GM23338 (cell line): ENCODE measurements around the gene CYSRT1. TPM values are rescaled to one million over a fixed set of nuclear protein-coding genes. Genes with fewer than 3 reads are reported as not detected.

Source experiments
- ATAC-seq: fragments of 200-7000 bp; cut with Tn5 transposase; 3 replicates; pipeline ENCODE4 v1.9.1; 2020
- DNase-seq: peaks from one replicate; pipeline ENCODE4 v3.0.0-alpha.2; 2015; ENCODE audit warnings: low spot score
- H2AFZ ChIP-seq: fragments of 200-600 bp; sonication (generic); 2 replicates; pipeline ENCODE4 v1.8.0; 2016; ENCODE audit warnings: antibody characterized with exemption, mild to moderate bottlenecking, moderate library complexity
- H3F3A ChIP-seq: fragments of 200-600 bp; sonication (generic); replicated peaks from 2 replicates; pipeline ENCODE4 v1.8.0; 2017; ENCODE audit warnings: antibody characterized with exemption, mixed run types, low read depth
- H3K27ac ChIP-seq: fragments of 200-600 bp; sonication (generic); 2 replicates; pipeline ENCODE4 v1.6.1; 2016; ENCODE audit warnings: low read depth
- H3K27me3 ChIP-seq: fragments of 200-600 bp; sonication (generic); 2 replicates; pipeline ENCODE4 v1.8.0; 2016; ENCODE audit warnings: mild to moderate bottlenecking, mixed run types, moderate library complexity; ENCODE audit not compliant: insufficient read depth
- H3K36me3 ChIP-seq: fragments of 200-600 bp; sonication (generic); 2 replicates; pipeline ENCODE4 v1.8.0; 2016; ENCODE audit warnings: mild to moderate bottlenecking; ENCODE audit not compliant: insufficient read depth
- H3K4me1 ChIP-seq: fragments of 200-600 bp; sonication (generic); 2 replicates; pipeline ENCODE4 v1.8.0; 2016; ENCODE audit warnings: mild to moderate bottlenecking, moderate library complexity; ENCODE audit not compliant: insufficient read depth
- H3K4me2 ChIP-seq: fragments of 200-600 bp; sonication (generic); 2 replicates; pipeline ENCODE4 v1.7.1; 2017; ENCODE audit warnings: mixed run types
- H3K4me3 ChIP-seq: fragments of 200-600 bp; sonication (generic); 2 replicates; pipeline ENCODE4 v1.6.1; 2016; ENCODE audit warnings: mixed run types
- H3K79me2 ChIP-seq: fragments of 200-600 bp; sonication (generic); replicated peaks from 2 replicates; pipeline ENCODE4 v1.8.0; 2017; ENCODE audit warnings: mild to moderate bottlenecking; ENCODE audit not compliant: insufficient read depth
- H3K9me2 ChIP-seq: fragments of 200-600 bp; sonication (generic); 2 replicates; pipeline ENCODE4 v1.8.0; 2017; ENCODE audit not compliant: insufficient read depth
- H4K20me1 ChIP-seq: fragments of 200-600 bp; sonication (generic); replicated peaks from 2 replicates; pipeline ENCODE4 v1.8.0; 2017; ENCODE audit warnings: mild to moderate bottlenecking; ENCODE audit not compliant: insufficient read depth
- H3K27ac Mint-ChIP-seq: 2 replicates; pipeline ENCODE4 v1.8.0; 2020; ENCODE audit warnings: inconsistent platforms, mild to moderate bottlenecking, moderate library complexity, mixed read lengths
- H3K27me3 Mint-ChIP-seq: 3 replicates; pipeline ENCODE4 v1.8.0; 2022; ENCODE audit warnings: low read depth, mild to moderate bottlenecking, moderate library complexity, mixed read lengths, inconsistent platforms; ENCODE audit not compliant: insufficient read depth, poor library complexity
- H3K36me3 Mint-ChIP-seq: 3 replicates; pipeline ENCODE4 v1.8.0; 2021; ENCODE audit warnings: low read depth, mild to moderate bottlenecking, inconsistent platforms, moderate library complexity, mixed read lengths
- H3K4me1 Mint-ChIP-seq: 3 replicates; pipeline ENCODE4 v1.8.0; 2020; ENCODE audit warnings: mild to moderate bottlenecking, inconsistent platforms, mixed read lengths
- H3K4me3 Mint-ChIP-seq: 3 replicates; pipeline ENCODE4 v1.8.0; 2021; ENCODE audit warnings: moderate library complexity, mild to moderate bottlenecking, inconsistent platforms, mixed read lengths
- H3K9me3 Mint-ChIP-seq: 3 replicates; pipeline ENCODE4 v1.8.0; 2020; ENCODE audit warnings: moderate library complexity, mild to moderate bottlenecking, inconsistent platforms, mixed read lengths
- CREB1 ChIP-seq: fragments of 250-450 bp; sonication (Bioruptor Pico); IDR thresholded peaks from 2 replicates; pipeline ENCODE4 v1.5.0; 2020; ENCODE audit warnings: low read depth, mild to moderate bottlenecking, moderate library complexity
- ETS1 ChIP-seq: IDR thresholded peaks from 2 replicates; pipeline ENCODE4 v1.6.1; 2016; ENCODE audit warnings: antibody characterized with exemption
- EZH2phosphoT487 ChIP-seq: fragments of 200-600 bp; sonication (generic); IDR thresholded peaks from one replicate; pipeline ENCODE4 v1.8.1; 2018; ENCODE audit warnings: antibody characterized with exemption; ENCODE audit not compliant: unreplicated experiment
- JUNB ChIP-seq: IDR thresholded peaks from one replicate; pipeline ENCODE4 v1.6.1; 2016; ENCODE audit warnings: antibody characterized with exemption; ENCODE audit not compliant: unreplicated experiment
- NANOG ChIP-seq: IDR thresholded peaks from 2 replicates; pipeline ENCODE4 v1.6.1; 2016; ENCODE audit warnings: antibody characterized with exemption, borderline replicate concordance
- POLR2AphosphoS5 ChIP-seq: IDR thresholded peaks from 2 replicates; pipeline ENCODE4 v1.6.1; 2016; ENCODE audit warnings: antibody characterized with exemption, low read depth
- ZNF462 ChIP-seq: fragments of 250-450 bp; sonication (Bioruptor Pico); IDR thresholded peaks from 2 replicates; pipeline ENCODE4 v1.5.0; 2020; ENCODE audit warnings: mild to moderate bottlenecking, moderate library complexity
- polyA plus RNA-seq: library from polyadenylated mRNA; unstranded; fragments of >200 nt; fragmentation: Nextera tagmentation; extraction: Ambion mirVana; gene quantifications from 2 replicates; pipeline ENCODE4 v1.2.1, GENCODE V29; 2016
- total RNA-seq: library from RNA; depleted of rRNA; stranded (reverse); fragments of >200 nt; shearing (Covaris generic); gene quantifications from 2 replicates; pipeline ENCODE4 v1.2.3, GENCODE V29; 2014

The CYSRT1 gene
- total and polyA plus RNA-seq, 2 experiments from 2014 or later, result 2.0 to 3.2 TPM

GRCh38 chr9:137251194-137251461 lies 26.2 kb downstream of the CYSRT1 start, which contains the start of gene STPG3 (continued):
- TF ChIP-seq ZNF462 (CRISPR knock-in tag), result no peak
- no peak for TF ChIP-seq JUNB
- no peak for TF ChIP-seq ETS1
- TF ChIP-seq CREB1 (CRISPR knock-in tag), result no peak
- no peak for TF ChIP-seq EZH2phosphoT487
- TF ChIP-seq NANOG, result no peak
- no peak for TF ChIP-seq POLR2AphosphoS5

- Mint-ChIP-seq H3K4me3 (no peak overlapping the region), H3K9me3 (no peaks in the 10 kb centered on the region)
- no peak for ATAC-seq
- TF ChIP-seq CREB1 (CRISPR knock-in tag), result no peak
- no peak for TF ChIP-seq NANOG
- no peak for TF ChIP-seq ZNF462 (CRISPR knock-in tag)
These were observed 26.7 kb downstream of the CYSRT1 start for GRCh38 chr9:137251490-137252268.

More at GRCh38 chr9:137251490-137252268, 26.7 kb downstream of the CYSRT1 start:
- Histone ChIP-seq H3K36me3 (no peaks in the 10 kb centered on the region; the same call in 1 of the 2 replicates), H3K4me2 (no peak overlapping the region), H3F3A (peaks cover 5% of the 10 kb centered on the region), H3K4me3 (no peak overlapping the region), H3K9me2 (no peaks in the 10 kb centered on the region), H4K20me1 (no peaks in the 10 kb centered on the region; the same call in 1 of the 2 replicates), H3K79me2 (peaks cover 12% of the 10 kb centered on the region), H3K27me3 (peaks cover 4% of the 10 kb centered on the region; the same call in 1 of the 2 replicates), H3K27ac (no peak overlapping the region), H3K4me1 (peaks cover 13% of the 10 kb centered on the region; the same call in 1 of the 2 replicates), H2AFZ (no peak overlapping the region)
- no peak for DNase-seq
- Mint-ChIP-seq H3K4me1 (peaks cover 11% of the 10 kb centered on the region), H3K36me3 (peaks cover 4% of the 10 kb centered on the region; the same call in 2 of the 3 replicates), H3K27ac (no peak overlapping the region), H3K27me3 (peaks cover 19% of the 10 kb centered on the region)
